ENCODE data around the gene HS3ST5. TPM values are rescaled to one million over a fixed set of nuclear protein-coding genes. Genes with fewer than 3 reads are reported as not detected.

The HS3ST5 gene
- total and polyA plus RNA-seq, 2 donors from 2014 or later: 0.09 TPM; not detected in 1

DNA sequence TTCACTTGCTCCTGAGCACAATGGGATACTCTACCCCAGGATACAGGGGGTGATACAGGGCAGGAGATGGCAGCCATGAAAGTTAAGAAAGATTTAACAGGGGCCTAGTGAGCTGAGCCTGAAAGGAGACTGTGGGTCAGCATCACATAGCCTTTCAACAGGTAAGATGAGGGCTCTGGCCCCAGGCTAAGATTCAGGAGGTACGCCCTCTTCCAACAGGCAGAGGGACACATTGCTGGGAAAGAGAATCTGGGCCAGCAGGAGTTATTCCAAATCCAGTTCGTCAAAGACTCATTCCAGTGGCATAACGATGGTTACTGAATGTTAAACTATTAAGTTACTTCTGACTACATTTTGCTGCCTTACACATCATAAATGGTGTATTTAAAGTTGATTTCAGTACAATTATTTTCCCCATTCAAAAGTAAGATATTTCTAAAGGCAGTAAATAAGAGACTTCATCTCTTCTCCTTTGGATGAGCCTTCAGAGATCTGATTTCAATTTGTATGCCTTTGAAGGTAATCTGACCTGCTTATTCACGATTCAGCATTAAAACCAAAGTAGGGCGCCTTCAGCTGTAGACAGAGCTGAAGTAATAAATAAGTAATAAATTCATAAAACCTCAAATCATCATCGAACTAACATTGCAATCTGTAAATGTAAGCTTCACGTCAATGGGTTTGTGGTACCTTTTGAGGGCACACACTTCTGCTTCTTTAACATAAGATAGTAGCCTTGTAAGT, 62.4 kb downstream of the HS3ST5 start:
- FAIRE-seq: no peak

DNA sequence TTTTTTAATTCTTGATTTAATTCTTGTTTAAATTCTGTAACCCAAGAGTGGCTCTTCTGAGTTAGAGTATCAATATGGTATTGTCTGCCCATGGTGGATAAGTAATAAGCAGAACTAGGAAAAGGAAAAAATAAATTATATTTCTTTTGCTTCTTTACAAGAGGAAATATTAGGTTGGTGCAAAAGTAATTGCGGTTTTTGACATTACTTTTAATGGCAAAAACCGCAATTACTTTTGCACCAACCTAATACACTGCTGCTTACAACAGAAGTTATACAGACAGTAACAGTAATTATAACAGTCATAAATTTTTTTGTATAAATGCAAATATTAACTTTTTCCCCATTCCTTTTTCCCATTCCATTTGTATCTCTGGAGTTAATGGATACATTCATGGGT, 65.6 kb downstream of the HS3ST5 start:
- H3K9me3 ChIP-seq (ENCODE audit: control insufficient read depth in 2 of 3, insufficient read depth in 1 of 3, low read length in 3 of 3): no peaks in the 10 kb centered on the region
- H3K4me1 ChIP-seq (ENCODE audit: control insufficient read depth in 2 of 3, insufficient read depth in 2 of 3, low read depth in 1 of 3, low read length in 3 of 3): no peaks in the 10 kb centered on the region
- no peaks in the 10 kb centered on the region for H3K27me3 ChIP-seq (ENCODE audit: control insufficient read depth, insufficient read depth, low read length)
- DNase-seq (no peak), FAIRE-seq (no peak)
- no peak overlapping the region for H3K9ac ChIP-seq (ENCODE audit: low read length in 3 of 3)
- TF ChIP-seq, protein P1, sequence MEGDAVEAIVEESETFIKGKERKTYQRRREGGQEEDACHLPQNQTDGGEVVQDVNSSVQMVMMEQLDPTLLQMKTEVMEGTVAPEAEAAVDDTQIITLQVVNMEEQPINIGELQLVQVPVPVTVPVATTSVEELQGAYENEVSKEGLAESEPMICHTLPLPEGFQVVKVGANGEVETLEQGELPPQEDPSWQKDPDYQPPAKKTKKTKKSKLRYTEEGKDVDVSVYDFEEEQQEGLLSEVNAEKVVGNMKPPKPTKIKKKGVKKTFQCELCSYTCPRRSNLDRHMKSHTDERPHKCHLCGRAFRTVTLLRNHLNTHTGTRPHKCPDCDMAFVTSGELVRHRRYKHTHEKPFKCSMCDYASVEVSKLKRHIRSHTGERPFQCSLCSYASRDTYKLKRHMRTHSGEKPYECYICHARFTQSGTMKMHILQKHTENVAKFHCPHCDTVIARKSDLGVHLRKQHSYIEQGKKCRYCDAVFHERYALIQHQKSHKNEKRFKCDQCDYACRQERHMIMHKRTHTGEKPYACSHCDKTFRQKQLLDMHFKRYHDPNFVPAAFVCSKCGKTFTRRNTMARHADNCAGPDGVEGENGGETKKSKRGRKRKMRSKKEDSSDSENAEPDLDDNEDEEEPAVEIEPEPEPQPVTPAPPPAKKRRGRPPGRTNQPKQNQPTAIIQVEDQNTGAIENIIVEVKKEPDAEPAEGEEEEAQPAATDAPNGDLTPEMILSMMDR (IDR thresholded peaks at IDR 0.05; ENCODE audit: borderline replicate concordance, extremely low read depth, insufficient read depth): no peak
- H3K4me3 ChIP-seq (ENCODE audit: low read length in 3 of 3): no peak overlapping the region
- no peaks in the 10 kb centered on the region for H3K36me3 ChIP-seq (ENCODE audit: control insufficient read depth in 2 of 3, insufficient read depth in 3 of 3, low read length in 3 of 3)
- intact Hi-C loops (cut with DNase I): no loop called here
- no peak overlapping the region for H3K27ac ChIP-seq (ENCODE audit: low read depth in 2 of 2, low read length in 2 of 2)

More for the DNA sequence above, 62.4 kb downstream of the HS3ST5 start:
- Histone ChIP-seq H3K4me3 (ENCODE audit: low read length in 3 of 3) (no peak overlapping the region), H3K27me3 (ENCODE audit: control insufficient read depth, insufficient read depth, low read length) (no peaks in the 10 kb centered on the region), H3K9ac (ENCODE audit: low read length in 3 of 3) (no peak overlapping the region), H3K27ac (ENCODE audit: low read depth in 2 of 2, low read length in 2 of 2) (no peak overlapping the region), H3K4me1 (ENCODE audit: control insufficient read depth in 2 of 3, insufficient read depth in 2 of 3, low read depth in 1 of 3, low read length in 3 of 3) (no peaks in the 10 kb centered on the region), H3K9me3 (ENCODE audit: control insufficient read depth in 2 of 3, insufficient read depth in 1 of 3, low read length in 3 of 3) (no peaks in the 10 kb centered on the region), H3K36me3 (ENCODE audit: control insufficient read depth in 2 of 3, insufficient read depth in 3 of 3, low read length in 3 of 3) (no peaks in the 10 kb centered on the region)
- TF ChIP-seq, protein P1 (IDR thresholded peaks at IDR 0.05; ENCODE audit: borderline replicate concordance, extremely low read depth, insufficient read depth): no peak
- DNase-seq: no peak
- intact Hi-C loops (cut with DNase I): no loop called here

DNA sequence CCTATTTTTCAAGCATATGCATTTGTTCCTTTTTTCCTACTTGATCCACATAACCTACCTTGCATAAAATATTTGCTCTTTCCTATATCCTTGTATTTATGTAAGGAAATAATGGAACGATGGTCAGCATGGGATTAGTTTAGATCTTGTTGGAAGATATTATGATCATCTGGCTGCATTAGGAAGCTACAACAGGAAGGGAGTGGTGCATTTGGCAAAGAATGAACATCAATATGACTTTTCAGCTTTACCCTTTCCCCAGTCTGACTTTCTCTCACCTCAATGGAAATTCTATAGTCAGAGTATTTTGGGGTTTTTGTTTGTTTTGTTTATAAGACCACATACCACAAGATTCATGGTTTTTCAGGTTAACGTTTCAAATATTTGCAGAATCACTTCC, 66.0 kb downstream of the HS3ST5 start:
- Histone ChIP-seq H3K4me1 (ENCODE audit: control insufficient read depth in 2 of 3, insufficient read depth in 2 of 3, low read depth in 1 of 3, low read length in 3 of 3) (no peaks in the 10 kb centered on the region), H3K36me3 (ENCODE audit: control insufficient read depth in 2 of 3, insufficient read depth in 3 of 3, low read length in 3 of 3) (no peaks in the 10 kb centered on the region), H3K27ac (ENCODE audit: low read depth in 2 of 2, low read length in 2 of 2) (no peak overlapping the region), H3K4me3 (ENCODE audit: low read length in 3 of 3) (no peak overlapping the region), H3K9me3 (ENCODE audit: control insufficient read depth in 2 of 3, insufficient read depth in 1 of 3, low read length in 3 of 3) (no peaks in the 10 kb centered on the region), H3K9ac (ENCODE audit: low read length in 3 of 3) (no peak overlapping the region), H3K27me3 (ENCODE audit: control insufficient read depth, insufficient read depth, low read length) (no peaks in the 10 kb centered on the region)
- FAIRE-seq (no peak), DNase-seq (no peak)
- intact Hi-C loops (cut with DNase I): no loop called here
- TF ChIP-seq, protein P1 (IDR thresholded peaks at IDR 0.05; ENCODE audit: borderline replicate concordance, extremely low read depth, insufficient read depth): no peak
